Fibroblast of lung (primary cell): Measurements from ENCODE around the gene PRCP.
"Not testable (repeated sequence)": the region's sequence is repeated elsewhere in the genome, so short reads cannot be mapped to it uniquely, and the experiment has no call there.

Experiments used
- EZH2 ChIP-seq: IDR thresholded peaks from 2 replicates; pipeline ENCODE4 v1.5.1; 2012; ENCODE audit warnings: low read length, control low read depth, mild to moderate bottlenecking; ENCODE audit errors: missing control alignments
- TF ChIP-seq, protein P1 (sequence below), 2 donors: IDR thresholded peaks in 1 of 2; conservative IDR thresholded peaks in 1 of 2; 1 replicate in 1 of 2; 2 replicates in 1 of 2; pipeline ENCODE4 v1.5.1; 2011 to 2012; ENCODE audit warnings: low read length in 2 of 2, control low read depth in 1 of 2, inconsistent platforms in 1 of 2, low read depth in 1 of 2, mild to moderate bottlenecking in 1 of 2

DNA sequence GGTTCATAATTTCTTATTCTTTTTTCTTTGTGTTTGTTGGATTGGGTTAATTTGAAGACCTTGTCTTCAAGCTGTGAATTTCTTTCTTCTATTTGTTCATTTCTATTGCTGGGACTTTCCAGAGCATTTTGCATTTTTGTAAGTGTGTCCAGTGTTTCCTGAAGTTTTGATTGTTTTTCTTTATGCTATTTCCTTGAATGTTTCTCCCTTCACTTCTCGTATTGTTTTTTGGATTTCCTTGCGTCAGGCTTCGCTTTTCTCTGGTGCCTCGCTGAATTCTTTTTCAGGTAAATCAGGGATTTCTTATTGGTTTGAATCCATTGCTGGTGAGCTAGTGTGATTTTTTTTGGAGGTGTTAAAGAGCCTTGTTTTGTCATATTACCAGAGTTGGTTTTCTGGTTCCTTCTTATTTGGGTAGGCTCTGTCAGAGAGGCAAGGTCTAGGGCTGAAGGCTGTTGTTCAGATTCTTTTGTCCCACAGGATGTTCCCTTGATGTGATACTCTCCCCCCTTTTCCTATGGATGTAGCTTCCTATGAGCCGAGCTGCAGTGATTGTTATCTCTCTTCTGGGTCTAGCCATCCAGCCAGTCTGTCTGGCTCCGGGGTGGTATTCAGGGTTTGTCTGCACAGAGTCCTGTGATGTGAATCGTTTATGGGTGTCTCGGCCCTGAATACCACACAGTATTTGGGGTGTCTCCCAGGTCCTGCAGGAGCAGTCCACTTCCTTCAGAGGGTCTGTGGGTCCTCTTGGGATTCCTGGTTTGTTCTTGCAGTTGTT, 22.4 kb upstream of the PRCP start:
- TF ChIP-seq EZH2: not testable (repeated sequence)
- TF ChIP-seq, protein P1, sequence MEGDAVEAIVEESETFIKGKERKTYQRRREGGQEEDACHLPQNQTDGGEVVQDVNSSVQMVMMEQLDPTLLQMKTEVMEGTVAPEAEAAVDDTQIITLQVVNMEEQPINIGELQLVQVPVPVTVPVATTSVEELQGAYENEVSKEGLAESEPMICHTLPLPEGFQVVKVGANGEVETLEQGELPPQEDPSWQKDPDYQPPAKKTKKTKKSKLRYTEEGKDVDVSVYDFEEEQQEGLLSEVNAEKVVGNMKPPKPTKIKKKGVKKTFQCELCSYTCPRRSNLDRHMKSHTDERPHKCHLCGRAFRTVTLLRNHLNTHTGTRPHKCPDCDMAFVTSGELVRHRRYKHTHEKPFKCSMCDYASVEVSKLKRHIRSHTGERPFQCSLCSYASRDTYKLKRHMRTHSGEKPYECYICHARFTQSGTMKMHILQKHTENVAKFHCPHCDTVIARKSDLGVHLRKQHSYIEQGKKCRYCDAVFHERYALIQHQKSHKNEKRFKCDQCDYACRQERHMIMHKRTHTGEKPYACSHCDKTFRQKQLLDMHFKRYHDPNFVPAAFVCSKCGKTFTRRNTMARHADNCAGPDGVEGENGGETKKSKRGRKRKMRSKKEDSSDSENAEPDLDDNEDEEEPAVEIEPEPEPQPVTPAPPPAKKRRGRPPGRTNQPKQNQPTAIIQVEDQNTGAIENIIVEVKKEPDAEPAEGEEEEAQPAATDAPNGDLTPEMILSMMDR (conservative IDR thresholded peaks at IDR 0.05 in 1 of 2, IDR thresholded peaks at IDR 0.05 in 1 of 2; ENCODE audit: low read depth in 1 of 2, low read length in 2 of 2): not testable (repeated sequence)
